Activated T-helper 1 cell treated with Interleukin-2 at 50 U/mL for 16 hours (primary cell): ENCODE data around the gene DDX11.
"Not testable (repeated sequence)": the region's sequence is repeated elsewhere in the genome, so short reads cannot be mapped to it uniquely, and the experiment has no call there.

Source experiments
- DNase-seq: peaks from one replicate; pipeline ENCODE4 v3.0.0-alpha.2; 2020; ENCODE audit warnings: low read depth

Gene DDX11

DNA sequence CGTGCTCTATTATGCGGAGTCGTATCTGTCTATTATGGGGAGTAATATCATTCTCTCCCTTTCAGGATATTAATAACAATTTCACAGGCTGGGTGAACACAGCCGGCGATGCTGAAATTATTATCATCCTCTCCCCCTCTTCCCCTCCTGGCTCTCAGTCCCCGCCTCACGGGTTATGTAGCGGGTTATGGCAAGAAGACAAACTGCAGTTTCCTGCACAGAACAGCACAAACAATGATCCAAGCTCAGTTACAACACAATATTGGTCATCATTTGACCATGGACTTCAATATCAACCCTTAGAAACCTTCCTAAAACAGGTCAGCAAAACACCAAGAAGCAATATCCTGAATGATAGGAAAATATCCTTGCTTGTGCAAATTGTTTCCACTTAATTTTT, 50.5 kb downstream of the DDX11 start:
- DNase-seq, result not testable (repeated sequence)

DNA sequence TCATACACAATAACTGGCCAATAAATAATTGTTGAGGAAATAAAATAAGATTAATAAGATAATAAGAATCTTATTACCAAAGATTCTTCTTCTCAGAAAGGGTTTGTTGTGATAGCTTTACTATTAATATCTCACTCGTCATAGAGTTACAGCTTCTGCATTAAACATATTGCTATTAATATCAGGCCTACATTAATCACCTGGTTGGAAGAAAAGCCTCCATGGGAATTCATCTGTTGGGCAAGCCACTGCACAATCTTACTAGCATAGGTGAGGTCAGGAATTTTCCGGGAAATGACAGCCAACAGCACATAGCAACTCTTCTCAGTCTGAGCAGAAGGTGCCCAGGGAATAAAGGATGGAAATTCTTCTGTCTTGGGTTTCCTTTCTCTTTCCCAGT, 51.5 kb downstream of the DDX11 start:
- not testable (repeated sequence) for DNase-seq

DNA sequence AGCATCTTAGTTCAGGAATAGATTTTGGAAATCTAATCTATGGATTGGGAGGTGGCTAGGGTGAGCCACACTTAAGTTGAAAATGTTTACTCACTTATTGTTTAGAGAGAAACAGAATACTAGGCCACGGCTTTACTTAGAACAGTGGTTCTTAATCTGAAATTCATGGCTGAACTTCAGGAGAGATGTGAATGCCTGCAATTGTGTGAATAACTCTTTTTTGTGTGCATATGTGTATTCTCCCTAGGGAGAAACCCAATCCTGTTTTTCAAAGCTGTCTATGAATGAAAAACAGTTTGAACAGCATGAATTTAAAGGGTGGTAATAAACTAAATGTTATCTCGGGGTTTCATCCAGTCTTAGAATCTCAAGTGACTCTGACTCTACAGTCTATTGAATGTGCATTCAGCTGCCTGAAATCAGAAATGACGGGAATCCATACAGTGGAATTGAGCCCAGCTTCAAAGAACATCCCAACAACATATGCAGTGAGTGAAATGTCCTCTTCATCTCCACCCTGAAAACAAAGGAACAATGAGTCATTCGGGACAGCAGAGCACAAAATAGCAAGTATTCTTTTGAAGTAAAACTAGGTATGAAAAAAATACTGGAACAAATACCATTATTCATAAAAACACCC, 53.7 kb downstream of the DDX11 start:
- DNase-seq, result not testable (repeated sequence)

DNA sequence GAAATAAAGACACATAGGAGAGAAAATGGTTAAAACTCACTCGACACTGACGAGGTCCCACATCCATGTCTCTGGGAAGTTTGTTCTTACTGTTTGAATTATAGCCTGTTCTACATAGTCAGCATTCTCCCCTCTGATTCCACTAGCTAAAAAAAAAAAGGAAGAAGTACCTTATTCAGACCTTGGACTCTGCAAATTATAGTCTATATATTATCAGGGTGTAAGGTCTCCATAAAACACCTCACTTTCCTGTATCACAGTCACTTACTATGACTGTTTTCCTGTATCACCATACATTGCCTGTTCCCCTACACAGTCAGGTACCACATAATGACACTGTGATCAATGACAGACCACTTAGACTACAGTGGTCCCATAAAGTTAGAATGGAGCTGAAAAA, 62.9 kb downstream of the DDX11 start:
- DNase-seq, result not testable (repeated sequence)

DNA sequence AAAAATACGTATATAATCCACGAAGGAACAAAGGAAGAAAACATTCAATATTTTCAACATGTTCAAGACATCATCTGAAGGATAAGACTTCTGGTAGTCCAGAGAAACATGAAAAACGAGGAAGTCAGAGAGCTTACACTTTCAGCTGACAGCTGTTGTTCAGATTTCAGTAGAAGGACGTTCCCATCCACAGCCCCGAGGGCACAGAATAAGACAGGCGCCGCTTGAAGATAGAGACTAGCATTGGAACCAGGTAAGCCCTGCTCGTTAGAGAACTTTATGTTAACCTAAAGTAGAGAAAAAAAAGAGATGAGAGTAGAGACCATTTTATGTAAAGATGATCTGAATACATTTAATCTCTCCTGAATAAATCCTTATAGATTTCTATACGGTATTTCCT, 71.1 kb downstream of the DDX11 start:
- not testable (repeated sequence) for DNase-seq

DNA sequence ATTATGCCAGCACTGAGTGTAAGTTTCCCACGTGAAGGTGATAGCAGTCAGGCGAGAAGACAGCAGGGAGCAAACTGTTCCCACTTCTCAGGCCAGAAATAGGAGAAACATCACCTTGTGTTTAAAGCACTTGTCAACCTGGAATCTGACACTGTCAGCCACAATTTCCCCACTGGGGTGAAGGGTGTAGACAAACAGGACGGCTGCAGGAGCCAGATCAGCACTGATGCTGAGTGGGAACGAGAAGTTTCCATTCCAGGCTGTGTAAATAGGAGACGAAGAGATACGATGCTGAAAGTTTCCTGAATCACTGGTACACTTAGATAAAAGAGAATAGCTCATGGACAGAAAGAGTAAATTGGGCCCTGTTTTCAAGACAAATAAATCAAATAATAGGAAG, 71.6 kb downstream of the DDX11 start:
- DNase-seq, result not testable (repeated sequence)

DNA sequence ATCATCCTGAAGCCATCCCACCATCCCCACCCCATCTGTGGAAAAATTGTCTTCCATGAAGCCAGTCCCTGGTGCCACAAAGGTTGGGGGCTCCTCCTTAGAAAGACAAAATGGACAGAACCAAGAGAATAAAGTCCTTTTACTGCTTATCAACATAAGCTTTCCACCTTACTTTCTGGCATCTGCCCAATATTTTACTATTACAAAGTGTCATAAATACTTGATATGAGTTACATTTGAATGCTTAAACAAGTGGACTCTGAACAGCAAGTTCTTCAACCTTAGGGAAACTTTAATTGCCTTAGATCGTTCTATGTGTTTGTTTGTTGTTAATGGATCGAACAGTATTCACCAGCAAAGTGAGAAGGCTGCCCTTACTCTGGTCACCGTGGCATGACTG, 73.8 kb downstream of the DDX11 start:
- DNase-seq, result not testable (repeated sequence)

DNA sequence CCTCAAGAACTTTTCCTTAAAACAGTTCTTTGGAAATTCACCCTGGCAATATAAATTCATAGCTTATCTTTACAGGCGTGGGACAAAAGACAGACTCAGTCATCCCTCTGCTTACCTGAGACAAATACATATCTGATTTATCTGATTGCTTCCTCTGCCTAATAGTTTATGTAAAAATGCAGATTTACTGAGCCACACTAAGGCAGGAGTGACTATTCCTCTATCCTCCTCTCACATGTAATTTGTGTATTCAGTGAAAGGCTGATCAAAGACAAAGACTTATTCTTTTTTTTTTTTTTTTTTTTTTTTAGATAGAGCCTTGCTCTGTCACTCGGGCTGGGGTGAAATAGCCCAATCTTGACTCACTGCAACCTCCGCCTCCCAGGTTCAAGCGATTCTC, 77.1 kb downstream of the DDX11 start:
- DNase-seq, result not testable (repeated sequence)
